Muscle of leg (tissue), 11 donors: ENCODE measurements around the gene ZNF584. TPM values are rescaled to one million over a fixed set of nuclear protein-coding genes. Genes with fewer than 3 reads are reported as not detected.

Experiments
- DNase-seq: peaks from one replicate; pipeline ENCODE4 v3.0.0; 2013
- H3K27ac ChIP-seq: one replicate; pipeline ENCODE4 v1.5.1; 2013; ENCODE audit warnings: mild to moderate bottlenecking, low read length, control low read depth
- H3K27me3 ChIP-seq: one replicate; pipeline ENCODE4 v1.6.1; 2013; ENCODE audit warnings: low read length; ENCODE audit not compliant: control insufficient read depth, insufficient read depth
- H3K36me3 ChIP-seq: one replicate; pipeline ENCODE4 v1.6.1; 2013; ENCODE audit warnings: low read length; ENCODE audit not compliant: control insufficient read depth, insufficient read depth
- H3K4me1 ChIP-seq: one replicate; pipeline ENCODE4 v1.6.1; 2013; ENCODE audit warnings: low read length; ENCODE audit not compliant: control insufficient read depth, insufficient read depth
- H3K4me3 ChIP-seq: one replicate; pipeline ENCODE4 v1.5.1; 2013; ENCODE audit warnings: low read length, control low read depth
- H3K9me3 ChIP-seq: replicated peaks from 2 replicates; pipeline ENCODE4 v1.6.1; 2013; ENCODE audit warnings: low read depth, low read length; ENCODE audit not compliant: control insufficient read depth
- WGBS: methylation state at CpG from one replicate; pipeline ENCODE4 v1.1.5; 2013; ENCODE audit warnings: missing lambda C conversion rate; ENCODE audit not compliant: insufficient coverage; 5-methylcytosine and 5-hydroxymethylcytosine counted together
- polyA plus RNA-seq, 8 donors: library from polyadenylated mRNA; unstranded; fragments of 120-200 nt; gene quantifications; one replicate each; pipeline versions ENCODE4 v1.2.1 to v1.2.3, GENCODE V29; 2013; ENCODE audit warnings: inconsistent platforms in 1 of 8, low replicate concordance in 1 of 8; ENCODE audit not compliant: insufficient read length in 8 of 8, insufficient read depth in 1 of 8
- total RNA-seq: library from RNA; stranded (reverse); fragments of 120-200 nt; gene quantifications from one replicate; pipeline ENCODE4 v1.2.4, GENCODE V29; 2013

Gene ZNF584
- total and polyA plus RNA-seq, 9 donors: 4.7 to 7.9 (median 6.3) TPM

DNA sequence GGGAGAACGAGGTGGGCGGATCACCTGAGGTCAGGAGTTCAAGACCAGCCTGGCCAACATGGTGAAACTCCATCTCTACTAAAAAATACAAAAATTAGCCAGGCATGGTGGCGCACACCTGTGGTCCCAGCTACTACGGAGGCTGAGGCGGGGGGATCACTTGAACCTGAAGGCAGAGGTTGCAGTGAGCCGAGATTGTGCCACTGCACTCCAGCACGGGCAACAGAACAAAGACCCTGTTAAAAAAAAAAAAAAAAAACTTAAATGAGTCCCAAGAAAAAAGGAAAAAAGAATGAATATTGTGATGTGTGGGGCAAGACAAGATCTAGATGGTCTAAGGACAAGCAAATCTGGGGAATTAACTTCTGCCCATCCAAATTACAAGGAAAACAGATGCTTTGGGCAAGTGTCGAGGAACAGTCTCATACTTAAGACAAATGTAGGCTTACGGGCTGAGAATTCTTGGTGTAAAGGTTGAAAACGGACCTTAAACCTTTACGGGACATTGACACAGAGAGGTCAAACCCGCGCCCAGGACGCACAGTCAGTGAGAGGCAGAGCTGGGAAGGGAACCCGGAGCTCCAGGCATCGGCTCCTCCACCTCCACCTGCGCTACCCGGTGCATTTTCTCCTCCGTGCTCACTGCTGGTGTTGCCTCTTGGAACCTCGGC, 57.8 kb downstream of the ZNF584 start:
- no peaks in the 10 kb centered on the region for H3K9me3 ChIP-seq
- WGBS: 30% methylated on average over 15 of the region's 20 CpGs
- peaks cover 18% of the 10 kb centered on the region for H3K36me3 ChIP-seq
- no peaks in the 10 kb centered on the region for H3K27me3 ChIP-seq
- peaks cover 14% of the 10 kb centered on the region for H3K4me1 ChIP-seq
- peak overlapping the region; percentile 72 for H3K4me3 ChIP-seq
- H3K27ac ChIP-seq: no peak overlapping the region
- no peak for DNase-seq

DNA sequence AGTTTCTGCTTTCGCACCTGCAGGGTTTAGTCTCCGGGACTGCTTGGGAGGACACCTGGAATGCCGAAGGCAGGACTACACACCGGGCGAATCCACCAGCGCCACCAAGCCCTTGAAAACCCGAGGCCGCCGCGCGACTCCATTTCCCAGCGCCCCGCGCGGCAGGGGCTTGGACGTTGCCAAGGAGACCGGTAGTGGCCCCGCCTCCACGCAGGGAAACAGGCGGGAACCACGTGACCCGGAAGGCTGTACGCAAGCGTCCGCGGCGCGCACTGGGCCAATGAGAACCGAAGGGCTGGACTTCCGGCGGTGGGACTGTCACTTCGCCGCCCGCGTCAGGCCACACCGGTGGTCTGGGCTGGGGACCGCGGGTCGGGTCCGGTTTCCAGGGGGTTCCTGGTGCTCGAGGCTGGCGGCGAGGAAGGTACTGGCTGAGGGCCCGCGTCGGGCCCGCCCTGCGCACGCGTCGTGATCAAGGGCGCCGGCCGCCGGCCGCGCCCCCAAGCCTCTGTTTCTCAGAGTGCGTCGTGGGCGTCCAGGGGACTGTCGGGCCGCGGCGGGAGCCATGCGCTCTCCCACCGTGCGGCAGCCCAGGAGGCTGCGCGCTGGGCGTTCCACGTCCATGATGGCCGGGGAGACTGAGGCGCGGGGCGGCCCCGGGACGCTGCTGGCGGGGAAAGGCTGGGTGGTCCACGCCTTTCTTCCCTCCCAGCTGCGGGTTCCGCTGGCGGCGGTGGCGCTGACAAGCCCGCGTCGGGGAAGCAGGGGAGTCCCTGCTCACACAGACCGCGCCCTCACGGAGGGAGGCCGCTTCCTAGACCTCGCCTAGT, 58.5 kb downstream of the ZNF584 start, which contains the start of gene ZNF324:
ZNF324 (plus strand) TSS at position 321 of the 830 bp plus-strand sequence. CDS start 2,106 bp downstream, outside the sequence.
- Histone ChIP-seq H3K4me3 (peak within 1 kb of the TSS; percentile 72), H3K36me3 (peaks cover 22% of the 10 kb centered on the region), H3K4me1 (peaks cover 14% of the 10 kb centered on the region), H3K27me3 (no peaks in the 10 kb centered on the region), H3K9me3 (no peaks in the 10 kb centered on the region), H3K27ac (peak within 1 kb of the TSS; percentile 42)
- WGBS: under 1% methylated on average over 82 of the region's 92 CpGs
- DNase-seq: peak; percentile 99

Other genes with a start within 250 kb of the ZNF584 start
- 10.0 TPM for gene ZNF274, start 225.6 kb upstream of the ZNF584 start, total RNA-seq
- 10 to 100 TPM in 1 of 8 donors, 1 to 10 TPM in 7; 8.0 to 10.7 (median 8.8) TPM for gene ZNF274, start 225.6 kb upstream of the ZNF584 start, polyA plus RNA-seq
- 24.2 TPM for gene ZNF544, start 179.7 kb upstream of the ZNF584 start, total RNA-seq
- gene ZNF544, start 179.7 kb upstream of the ZNF584 start, polyA plus RNA-seq: 10 to 100 TPM; 13.2 to 22.6 (median 15.7) TPM
- 5.7 TPM for gene ZNF8, start 129.7 kb upstream of the ZNF584 start, total RNA-seq
- 1 to 10 TPM; 2.6 to 5.9 (median 4.4) TPM for gene ZNF8, start 129.7 kb upstream of the ZNF584 start, polyA plus RNA-seq
- gene ERVK3-1, start 103.3 kb upstream of the ZNF584 start, total RNA-seq: 30.5 TPM
- 10 to 100 TPM; 28.8 to 37.1 (median 32.4) TPM for gene ERVK3-1, start 103.3 kb upstream of the ZNF584 start, polyA plus RNA-seq
- 2.7 TPM for gene ZSCAN22, start 81.7 kb upstream of the ZNF584 start, total RNA-seq
- 1 to 10 TPM; 2.4 to 3.4 (median 3.2) TPM for gene ZSCAN22, start 81.7 kb upstream of the ZNF584 start, polyA plus RNA-seq
- gene A1BG, start 55.2 kb upstream of the ZNF584 start, total RNA-seq: 10.8 TPM
- 1 to 10 TPM; 2.4 to 5.0 (median 4.2) TPM for gene A1BG, start 55.2 kb upstream of the ZNF584 start, polyA plus RNA-seq
- gene ZNF497, start 45.9 kb upstream of the ZNF584 start, total RNA-seq: 2.2 TPM
- gene ZNF497, start 45.9 kb upstream of the ZNF584 start, polyA plus RNA-seq: 1 to 10 TPM; 1.8 to 3.2 (median 2.7) TPM
- gene ZNF837, start 27.6 kb upstream of the ZNF584 start, total RNA-seq: 1.0 TPM
- gene ZNF837, start 27.6 kb upstream of the ZNF584 start, polyA plus RNA-seq: 1 to 10 TPM; 1.1 to 2.3 (median 1.8) TPM
- gene RPS5, start 21.4 kb upstream of the ZNF584 start, total RNA-seq: 2,401 TPM
- 1,000 to 10,000 TPM; 1,523 to 1,956 (median 1,735) TPM for gene RPS5, start 21.4 kb upstream of the ZNF584 start, polyA plus RNA-seq
- gene RNF225, start 13.0 kb upstream of the ZNF584 start, total RNA-seq: not detected
- gene RNF225, start 13.0 kb upstream of the ZNF584 start, polyA plus RNA-seq: under 1 TPM in 1 of 8 donors, not detected in 7; 0.20 TPM
- gene ZNF132, start 31.5 kb downstream of the ZNF584 start, total RNA-seq: 9.5 TPM
- gene ZNF132, start 31.5 kb downstream of the ZNF584 start, polyA plus RNA-seq: 1 to 10 TPM; 3.0 to 5.6 (median 4.7) TPM
- gene ZNF324B, start 43.0 kb downstream of the ZNF584 start, total RNA-seq: 5.7 TPM
- 1 to 10 TPM; 2.7 to 4.7 (median 3.9) TPM for gene ZNF324B, start 43.0 kb downstream of the ZNF584 start, polyA plus RNA-seq
- 7.3 TPM for gene ZNF324, start 58.4 kb downstream of the ZNF584 start, total RNA-seq
- 1 to 10 TPM; 4.8 to 6.4 (median 5.6) TPM for gene ZNF324, start 58.4 kb downstream of the ZNF584 start, polyA plus RNA-seq
- gene ZNF446, start 67.7 kb downstream of the ZNF584 start, total RNA-seq: 7.8 TPM
- gene ZNF446, start 67.7 kb downstream of the ZNF584 start, polyA plus RNA-seq: 1 to 10 TPM; 6.5 to 9.8 (median 7.8) TPM
- 5.7 TPM for gene SLC27A5, start 103.3 kb downstream of the ZNF584 start, total RNA-seq
- gene SLC27A5, start 103.3 kb downstream of the ZNF584 start, polyA plus RNA-seq: 1 to 10 TPM; 2.5 to 4.6 (median 3.9) TPM
- 3.0 TPM for gene ZBTB45, start 111.2 kb downstream of the ZNF584 start, total RNA-seq
- gene ZBTB45, start 111.2 kb downstream of the ZNF584 start, polyA plus RNA-seq: 10 to 100 TPM in 6 of 8 donors, 1 to 10 TPM in 2; 9.2 to 12.4 (median 10.5) TPM
- gene TRIM28, start 135.4 kb downstream of the ZNF584 start, total RNA-seq: 213 TPM
- 100 to 1,000 TPM; 297 to 466 (median 390) TPM for gene TRIM28, start 135.4 kb downstream of the ZNF584 start, polyA plus RNA-seq
- 60.8 TPM for gene CHMP2A, start 146.5 kb downstream of the ZNF584 start, total RNA-seq
- 10 to 100 TPM; 71.0 to 83.3 (median 77.3) TPM for gene CHMP2A, start 146.5 kb downstream of the ZNF584 start, polyA plus RNA-seq
- 30.6 TPM for gene UBE2M, start 150.0 kb downstream of the ZNF584 start, total RNA-seq
- gene UBE2M, start 150.0 kb downstream of the ZNF584 start, polyA plus RNA-seq: 10 to 100 TPM; 65.3 to 71.8 (median 67.3) TPM
- 10.3 TPM for gene MZF1, start 164.7 kb downstream of the ZNF584 start, total RNA-seq
- 10 to 100 TPM in 7 of 8 donors, 1 to 10 TPM in 1; 8.1 to 21.4 (median 17.4) TPM for gene MZF1, start 164.7 kb downstream of the ZNF584 start, polyA plus RNA-seq